K562 (cell line): ENCODE results near the gene TMEM117. TPM values are rescaled to one million over a fixed set of nuclear protein-coding genes. Genes with fewer than 3 reads are reported as not detected.

Source experiments
- ATAC-seq: fragments of 200-7000 bp; cut with Tn5 transposase; 3 replicates; pipeline ENCODE4 v1.9.1; 2020; ENCODE audit warnings: moderate library complexity
- BruUV-seq: library from RNA; stranded (reverse); fragments of 400-500 nt; replicated peaks from 2 replicates; lab custom pipeline; 2021; lab: Mats Ljungman, UMichigan
- CTCF ChIA-PET: fragments of 300-600 bp; formaldehyde crosslinking; extraction: SDS; loops from one replicate; lab custom pipeline; 2021; ENCODE audit warnings: low intra/inter-chr PET ratio; lab: Yijun Ruan, JAX
- POLR2A ChIA-PET: fragments of 300-600, 350-650 bp; sonication (Branson Sonifier 250); formaldehyde crosslinking; extraction: SDS; loops from one replicate; lab custom pipeline; 2021; ENCODE audit warnings: antibody characterized with exemption, inconsistent platforms; lab: Yijun Ruan, JAX
- DNase-seq, 4 experiments: peaks; one replicate each; pipeline versions ENCODE4 v3.0.0 to v3.0.0-alpha.2; 2011 to 2018; ENCODE audit warnings: low spot score in 3 of 4, mixed read lengths in 3 of 4; ENCODE audit errors: extremely low read depth in 1 of 4
- FAIRE-seq: peaks from 2 replicates; lab custom pipeline; 2011; peaks lifted over from hg19 to GRCh38; lab: Jason Lieb, UNC
- H2AFZ ChIP-seq: 2 replicates; pipeline ENCODE4 v1.6.0; 2011; ENCODE audit warnings: low read depth, low read length, control low read depth, inconsistent platforms
- H3K27ac ChIP-seq: fragments of 200-600 bp; 3 replicates; pipeline ENCODE4 v1.8.0; 2011; ENCODE audit warnings: low read depth, mild to moderate bottlenecking, control low read depth, inconsistent platforms, low read length, moderate library complexity, mixed read lengths; ENCODE audit errors: extremely low read depth
- H3K27me3 ChIP-seq, 2 experiments: fragments of 300-600 bp in 1 of 2; 2 replicates in 1 of 2; 3 replicates in 1 of 2; pipeline versions ENCODE4 v1.6.0 to v1.8.0; 2011; ENCODE audit warnings: inconsistent platforms in 2 of 2, low read length in 2 of 2, mild to moderate bottlenecking in 1 of 2, mixed read lengths in 1 of 2, moderate library complexity in 1 of 2; ENCODE audit not compliant: control insufficient read depth in 2 of 2, insufficient read depth in 2 of 2
- H3K36me3 ChIP-seq: fragments of 300-600 bp; 3 replicates; pipeline ENCODE4 v1.8.0; 2011; ENCODE audit warnings: mild to moderate bottlenecking, low read length, inconsistent platforms; ENCODE audit not compliant: control insufficient read depth, insufficient read depth
- H3K4me1 ChIP-seq, 2 experiments: fragments of 200-600 bp in 1 of 2; replicated peaks in 1 of 2; 2 replicates in 1 of 2; 3 replicates in 1 of 2; pipeline versions ENCODE4 v1.5.1 to v1.8.0; 2011; ENCODE audit warnings: inconsistent platforms in 2 of 2, low read length in 2 of 2, mild to moderate bottlenecking in 1 of 2, mixed read lengths in 1 of 2, moderate library complexity in 1 of 2; ENCODE audit not compliant: control insufficient read depth in 2 of 2, insufficient read depth in 2 of 2
- H3K4me2 ChIP-seq: 2 replicates; pipeline ENCODE4 v1.6.1; 2011; ENCODE audit warnings: low read length, control low read depth, inconsistent platforms, mixed read lengths; ENCODE audit not compliant: insufficient read depth
- H3K4me3 ChIP-seq: fragments of 200-600 bp; sonication (generic), shearing (Covaris generic); 2 replicates; pipeline ENCODE4 v1.5.1; 2016; ENCODE audit warnings: control low read depth, inconsistent platforms
- H3K79me2 ChIP-seq: fragments of 200-600 bp; 3 replicates; pipeline ENCODE4 v1.8.0; 2011; ENCODE audit warnings: low read length, inconsistent platforms; ENCODE audit not compliant: control insufficient read depth, insufficient read depth
- H3K9ac ChIP-seq, 2 experiments: 2 replicates each; pipeline versions ENCODE4 v1.6.0 to v1.6.1; 2011; ENCODE audit warnings: low read depth in 2 of 2, low read length in 2 of 2, control low read depth in 1 of 2, inconsistent platforms in 1 of 2, mild to moderate bottlenecking in 1 of 2, mixed read lengths in 1 of 2; ENCODE audit not compliant: insufficient read depth in 1 of 2
- H3K9me1 ChIP-seq: one replicate; pipeline ENCODE4 v1.6.0; 2011; ENCODE audit warnings: inconsistent platforms, mild to moderate bottlenecking, low read length, moderate library complexity; ENCODE audit not compliant: control insufficient read depth, insufficient read depth
- H3K9me3 ChIP-seq: replicated peaks from 2 replicates; pipeline ENCODE4 v1.5.1; 2011; ENCODE audit warnings: low read depth, low read length, inconsistent platforms; ENCODE audit not compliant: control insufficient read depth, insufficient read depth
- H4K20me1 ChIP-seq: replicated peaks from 2 replicates; pipeline ENCODE4 v1.6.1; 2011; ENCODE audit warnings: low read length, inconsistent platforms, mixed read lengths; ENCODE audit not compliant: control insufficient read depth, insufficient read depth
- MYC ChIP-seq, 2 experiments: fragments of 250-450 bp in 1 of 2; sonication (Bioruptor Pico) in 1 of 2; IDR thresholded peaks; 2 replicates each; pipeline versions ENCODE4 v1.5.1 to v1.6.1; 2012 to 2021; ENCODE audit warnings: low read depth in 2 of 2, borderline replicate concordance in 1 of 2, improper control_type of control experiment in 1 of 2, low read length in 1 of 2, mild to moderate bottlenecking in 1 of 2, moderate library complexity in 1 of 2
- NCOA2 ChIP-seq, 2 experiments: fragments of 450-650 bp; IDR thresholded peaks; 2 replicates each; pipeline ENCODE4 v1.6.1; 2018; ENCODE audit warnings: mild to moderate bottlenecking in 2 of 2, moderate library complexity in 1 of 2; ENCODE audit not compliant: partially characterized antibody in 2 of 2
- WGBS: fragments of 100-300 bp; shearing (Covaris generic); methylation state at CpG from one replicate; pipeline ENCODE4 v1.1.6; 2016; ENCODE audit warnings: low coverage, mixed read lengths; ENCODE audit not compliant: insufficient coverage; ENCODE audit errors: missing lambda C conversion rate; 5-methylcytosine and 5-hydroxymethylcytosine counted together
- in situ Hi-C: fragments of 300-500 bp; cut with MboI; formaldehyde crosslinking; loops from 4 replicates; pipeline ENCODE4 v1.15.0; 2018; ENCODE audit warnings: inconsistent platforms, mixed read lengths
- intact Hi-C: fragments of 100-400 bp; cut with micrococcal nuclease; formaldehyde crosslinking; loops from 2 replicates; pipeline ENCODE4 v1.14.2; 2022
- polyA plus RNA-seq, 8 experiments: library from polyadenylated mRNA; depleted of rRNA in 4 of 8; stranded (reverse) in 5 of 8; unstranded in 3 of 8; fragments of >200 nt; fragmentation: Nextera tagmentation in 2 of 8; fragmentation: Illumina TruSeq in 1 of 8; extraction: Ambion mirVana in 2 of 8; extraction: Trizol in 1 of 8; gene quantifications; 2 replicates each; pipeline versions ENCODE4 v1.2.1 to v1.2.3, GENCODE V29; 2011 to 2014; ENCODE audit warnings: inconsistent platforms in 1 of 8, missing spikeins in 1 of 8
- total RNA-seq, 7 experiments: library from RNA; depleted of rRNA in 6 of 7; stranded (reverse); fragments of >200 nt in 6 of 7; fragmentation: Illumina TruSeq in 2 of 7; extraction: Trizol in 2 of 7; gene quantifications; 2 replicates each; pipeline versions ENCODE4 v1.2.1 to v1.2.3, GENCODE V29; 2011 to 2021; ENCODE audit warnings: low replicate concordance in 1 of 7
- TF ChIP-seq, protein P1 (sequence below), 3 experiments: IDR thresholded peaks in 2 of 3; conservative IDR thresholded peaks in 1 of 3; 2 replicates each; pipeline ENCODE4 v1.5.1; 2011 to 2012; ENCODE audit warnings: low read length in 3 of 3, mild to moderate bottlenecking in 3 of 3, control low read depth in 2 of 3, improper control_type of control experiment in 1 of 3, inconsistent platforms in 1 of 3, low read depth in 1 of 3, mixed read lengths in 1 of 3, moderate library complexity in 1 of 3; ENCODE audit not compliant: insufficient read depth in 2 of 3

Gene TMEM117
- total and polyA plus RNA-seq, 9 of the 15 experiments (the other 6 are each of a cell fraction or from before 2014, with no cell fraction given), result 0.31 to 2.8 (median 1.0) TPM

GRCh38 chr12:43937947-43938346 lies 102.1 kb downstream of the TMEM117 start:
- peak; percentile 18 to 31 (median 25) for DNase-seq
- Histone ChIP-seq H3K9me1 (no peaks in the 10 kb centered on the region), H3K27me3 (no peaks in the 10 kb centered on the region), H3K79me2 (no peaks in the 10 kb centered on the region), H3K27ac (no peak overlapping the region), H3K4me1 (no peaks in the 10 kb centered on the region), H3K9me3 (no peaks in the 10 kb centered on the region), H3K36me3 (no peaks in the 10 kb centered on the region), H3K4me2 (no peak overlapping the region), H3K4me3 (no peak overlapping the region), H3K9ac (no peak overlapping the region), H2AFZ (no peak overlapping the region), H4K20me1 (no peaks in the 10 kb centered on the region)
- TF ChIP-seq, protein P1, sequence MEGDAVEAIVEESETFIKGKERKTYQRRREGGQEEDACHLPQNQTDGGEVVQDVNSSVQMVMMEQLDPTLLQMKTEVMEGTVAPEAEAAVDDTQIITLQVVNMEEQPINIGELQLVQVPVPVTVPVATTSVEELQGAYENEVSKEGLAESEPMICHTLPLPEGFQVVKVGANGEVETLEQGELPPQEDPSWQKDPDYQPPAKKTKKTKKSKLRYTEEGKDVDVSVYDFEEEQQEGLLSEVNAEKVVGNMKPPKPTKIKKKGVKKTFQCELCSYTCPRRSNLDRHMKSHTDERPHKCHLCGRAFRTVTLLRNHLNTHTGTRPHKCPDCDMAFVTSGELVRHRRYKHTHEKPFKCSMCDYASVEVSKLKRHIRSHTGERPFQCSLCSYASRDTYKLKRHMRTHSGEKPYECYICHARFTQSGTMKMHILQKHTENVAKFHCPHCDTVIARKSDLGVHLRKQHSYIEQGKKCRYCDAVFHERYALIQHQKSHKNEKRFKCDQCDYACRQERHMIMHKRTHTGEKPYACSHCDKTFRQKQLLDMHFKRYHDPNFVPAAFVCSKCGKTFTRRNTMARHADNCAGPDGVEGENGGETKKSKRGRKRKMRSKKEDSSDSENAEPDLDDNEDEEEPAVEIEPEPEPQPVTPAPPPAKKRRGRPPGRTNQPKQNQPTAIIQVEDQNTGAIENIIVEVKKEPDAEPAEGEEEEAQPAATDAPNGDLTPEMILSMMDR (IDR thresholded peaks at IDR 0.05 in 2 of 3, conservative IDR thresholded peaks at IDR 0.05 in 1 of 3; ENCODE audit: insufficient read depth in 2 of 3, low read depth in 1 of 3, low read length in 3 of 3), result peak in 2 of 3 experiments; percentile 24 to 30; a peak in 3 of 6 replicates
- TF ChIP-seq NCOA2 (IDR thresholded peaks at IDR 0.05; ENCODE audit: partially characterized antibody in 2 of 2), result peak in 1 of 2 experiments; percentile 42
- no peak for TF ChIP-seq MYC (IDR thresholded peaks at IDR 0.05; ENCODE audit: low read depth, low read length)
- TF ChIP-seq MYC (CRISPR knock-in tag; IDR thresholded peaks at IDR 0.05; ENCODE audit: borderline replicate concordance, low read depth), result no peak
- intact Hi-C loops, result no loop called here
- no TSS peak for BruUV-seq
- ChIA-PET CTCF (no interaction called here), POLR2A (no interaction called here)
- in situ Hi-C loops, result no loop called here
- peak; percentile 79 for ATAC-seq
- WGBS, result 25% methylated on average over 2 of the region's 2 CpGs
- FAIRE-seq, result no peak
